ENCODE results near the gene ARSB. TPM values are rescaled to one million over a fixed set of nuclear protein-coding genes. Genes with fewer than 3 reads are reported as not detected.
A peak's percentile ranks its signal among the peaks of the same experiment; 100 is the strongest.

Gene ARSB
- total RNA-seq, 8 experiments from 2014 or later, result 6.6 to 27.4 (median 9.2) TPM

GRCh38 chr5:78830528-78831046 is 154.5 kb downstream of the ARSB start:
- Histone ChIP-seq H3K4me3 (no peak overlapping the region), H3K27ac (no peak overlapping the region), H3K4me1 (replicated peaks in 1 of 2) (no peaks in the 10 kb centered on the region)
- 18 to 100% (median 83%) methylated on average over 1 to 8 of the region's 8 CpGs; no CpG with 5 or more reads in 2 of the 10 experiments for WGBS, 10 experiments
- in situ Hi-C loops (cut with MboI; ENCODE audit: low pct_unique_long_range_greater_than_20kb in 2 of 9, low sequenced_read_pairs in 9 of 9, unreplicated experiment in 9 of 9), result no loop called here
- no peak for ATAC-seq (replicated peaks in 6 of 8)

- H3K4me1 ChIP-seq (replicated peaks in 1 of 2), result no peaks in the 10 kb centered on the region
- no peak overlapping the region for H3K27ac ChIP-seq
- WGBS, 10 experiments, result 21 to 100% (median 81%) methylated on average over 1 to 6 of the region's 6 CpGs; no CpG with 5 or more reads in 1 of the 10 experiments
- in situ Hi-C loops (cut with MboI; ENCODE audit: low pct_unique_long_range_greater_than_20kb in 2 of 9, low sequenced_read_pairs in 9 of 9, unreplicated experiment in 9 of 9), result no loop called here
- peak in 1 of 8 experiments; percentile 25 for ATAC-seq (replicated peaks in 6 of 8)
- no peak overlapping the region for H3K4me3 ChIP-seq
Observed at GRCh38 chr5:78829811-78830527, 155.1 kb downstream of the ARSB start.

GRCh38 chr5:78827725-78828124 is 157.4 kb downstream of the ARSB start:
- WGBS, 10 experiments, result 85 to 100% (median 95%) methylated on average over 1 to 4 of the region's 4 CpGs; no CpG with 5 or more reads in 1 of the 10 experiments
- Histone ChIP-seq H3K4me3 (no peak overlapping the region), H3K4me1 (replicated peaks in 1 of 2) (no peaks in the 10 kb centered on the region), H3K27ac (no peak overlapping the region)
- no peak for ATAC-seq (replicated peaks in 6 of 8)
- in situ Hi-C loops (cut with MboI; ENCODE audit: low pct_unique_long_range_greater_than_20kb in 2 of 9, low sequenced_read_pairs in 9 of 9, unreplicated experiment in 9 of 9), result no loop called here

- no peaks in the 10 kb centered on the region for H3K4me1 ChIP-seq (replicated peaks in 1 of 2)
- no peak for ATAC-seq (replicated peaks in 6 of 8)
- no peak overlapping the region for H3K27ac ChIP-seq
- 11 to 94% (median 82%) methylated on average over 1 to 2 of the region's 2 CpGs; no CpG with 5 or more reads in 1 of the 10 experiments for WGBS, 10 experiments
- no peak overlapping the region for H3K4me3 ChIP-seq
- in situ Hi-C loops (cut with MboI; ENCODE audit: low pct_unique_long_range_greater_than_20kb in 2 of 9, low sequenced_read_pairs in 9 of 9, unreplicated experiment in 9 of 9), result no loop called here
Observed at GRCh38 chr5:78824831-78825281, 160.3 kb downstream of the ARSB start.

- no peak for ATAC-seq (replicated peaks in 6 of 8)
- H3K27ac ChIP-seq, result no peak overlapping the region
- H3K4me1 ChIP-seq (replicated peaks in 1 of 2), result no peaks in the 10 kb centered on the region
- in situ Hi-C loops (cut with MboI; ENCODE audit: low pct_unique_long_range_greater_than_20kb in 2 of 9, low sequenced_read_pairs in 9 of 9, unreplicated experiment in 9 of 9), result no loop called here
- WGBS, 10 experiments, result 100% methylated on average over 1 of the region's 1 CpG; no CpG with 5 or more reads in 4 of the 10 experiments
- H3K4me3 ChIP-seq, result no peak overlapping the region
Observed at GRCh38 chr5:78823196-78823595, 161.9 kb downstream of the ARSB start.

- H3K4me1 ChIP-seq (replicated peaks in 1 of 2), result no peaks in the 10 kb centered on the region
- H3K27ac ChIP-seq, result no peak overlapping the region
- H3K4me3 ChIP-seq, result no peak overlapping the region
- 25 to 100% (median 90%) methylated on average over 1 to 2 of the region's 2 CpGs; no CpG with 5 or more reads in 1 of the 10 experiments for WGBS, 10 experiments
- ATAC-seq (replicated peaks in 6 of 8), result peak in 4 of 8 experiments; percentile 43 to 79 (median 55)
- in situ Hi-C loops (cut with MboI; ENCODE audit: low pct_unique_long_range_greater_than_20kb in 2 of 9, low sequenced_read_pairs in 9 of 9, unreplicated experiment in 9 of 9), result no loop called here
Observed at GRCh38 chr5:78821536-78822021, 163.5 kb downstream of the ARSB start.

- 33 to 100% (median 79%) methylated on average over 1 of the region's 1 CpG; no CpG with 5 or more reads in 4 of the 10 experiments for WGBS, 10 experiments
- H3K4me1 ChIP-seq (replicated peaks in 1 of 2), result no peaks in the 10 kb centered on the region
- in situ Hi-C loops (cut with MboI; ENCODE audit: low pct_unique_long_range_greater_than_20kb in 2 of 9, low sequenced_read_pairs in 9 of 9, unreplicated experiment in 9 of 9), result no loop called here
- no peak overlapping the region for H3K4me3 ChIP-seq
- H3K27ac ChIP-seq, result no peak overlapping the region
- ATAC-seq (replicated peaks in 6 of 8), result no peak
Observed at GRCh38 chr5:78819707-78820106, 165.4 kb downstream of the ARSB start.

- no peak overlapping the region for H3K4me3 ChIP-seq
- no peaks in the 10 kb centered on the region for H3K4me1 ChIP-seq (replicated peaks in 1 of 2)
- whole genome bisulfite sequencing, 10 experiments, result 77 to 100% (median 87%) methylated on average over 1 to 3 of the region's 3 CpGs; no CpG with 5 or more reads in 1 of the 10 experiments
- no peak overlapping the region for H3K27ac ChIP-seq
- no peak for ATAC-seq (replicated peaks in 6 of 8)
- in situ Hi-C loops (cut with MboI; ENCODE audit: low pct_unique_long_range_greater_than_20kb in 2 of 9, low sequenced_read_pairs in 9 of 9, unreplicated experiment in 9 of 9), result no loop called here
Observed at GRCh38 chr5:78819166-78819565, 165.9 kb downstream of the ARSB start.

GRCh38 chr5:78816143-78816765 is 168.9 kb downstream of the ARSB start:
- H3K4me3 ChIP-seq, result no peak overlapping the region
- in situ Hi-C loops (cut with MboI; ENCODE audit: low pct_unique_long_range_greater_than_20kb in 2 of 9, low sequenced_read_pairs in 9 of 9, unreplicated experiment in 9 of 9), result no loop called here
- no peak overlapping the region for H3K27ac ChIP-seq
- ATAC-seq (replicated peaks in 6 of 8), result no peak
- no peaks in the 10 kb centered on the region for H3K4me1 ChIP-seq (replicated peaks in 1 of 2)
- 81 to 100% (median 97%) methylated on average over 1 to 3 of the region's 3 CpGs; no CpG with 5 or more reads in 4 of the 10 experiments for WGBS, 10 experiments

- H3K4me3 ChIP-seq, result no peak overlapping the region
- no peaks in the 10 kb centered on the region for H3K4me1 ChIP-seq (replicated peaks in 1 of 2)
- no peak overlapping the region for H3K27ac ChIP-seq
- 58 to 100% (median 80%) methylated on average over 1 to 2 of the region's 2 CpGs; no CpG with 5 or more reads in 3 of the 10 experiments for WGBS, 10 experiments
- ATAC-seq (replicated peaks in 6 of 8), result no peak
- in situ Hi-C loops (cut with MboI; ENCODE audit: low pct_unique_long_range_greater_than_20kb in 2 of 9, low sequenced_read_pairs in 9 of 9, unreplicated experiment in 9 of 9), result no loop called here
Observed at GRCh38 chr5:78813906-78814530, 171.1 kb downstream of the ARSB start.

GRCh38 chr5:78813286-78813685 is 171.8 kb downstream of the ARSB start:
- Histone ChIP-seq H3K4me1 (replicated peaks in 1 of 2) (no peaks in the 10 kb centered on the region), H3K4me3 (no peak overlapping the region), H3K27ac (no peak overlapping the region)
- in situ Hi-C loops (cut with MboI; ENCODE audit: low pct_unique_long_range_greater_than_20kb in 2 of 9, low sequenced_read_pairs in 9 of 9, unreplicated experiment in 9 of 9), result no loop called here
- whole genome bisulfite sequencing, 10 experiments, result 57 to 100% (median 100%) methylated on average over 1 of the region's 1 CpG; no CpG with 5 or more reads in 5 of the 10 experiments
- no peak for ATAC-seq (replicated peaks in 6 of 8)

GRCh38 chr5:78811866-78812265 is 173.2 kb downstream of the ARSB start:
- WGBS, 10 experiments, result 0 to 100% (median 61%) methylated on average over 1 of the region's 1 CpG; no CpG with 5 or more reads in 4 of the 10 experiments
- H3K27ac ChIP-seq, result no peak overlapping the region
- ATAC-seq (replicated peaks in 6 of 8), result peak in 3 of 8 experiments; percentile 47 to 91 (median 72)
- no peaks in the 10 kb centered on the region for H3K4me1 ChIP-seq (replicated peaks in 1 of 2)
- H3K4me3 ChIP-seq, result no peak overlapping the region
- in situ Hi-C loops (cut with MboI; ENCODE audit: low pct_unique_long_range_greater_than_20kb in 2 of 9, low sequenced_read_pairs in 9 of 9, unreplicated experiment in 9 of 9), result no loop called here

All from motor neuron (in vitro differentiated cells).